Upper lobe of left lung (tissue), 6 donors: ENCODE results near the gene DDX10. TPM values are rescaled to one million over a fixed set of nuclear protein-coding genes. Genes with fewer than 3 reads are reported as not detected.

Experiments
- ATAC-seq, 2 donors: fragments of 200-7000 bp; cut with Tn5 transposase; one replicate each; pipeline ENCODE4 v1.9.1; 2022; ENCODE audit warnings: mild to moderate bottlenecking in 2 of 2, moderate library complexity in 2 of 2; ENCODE audit not compliant: low FRiP score in 2 of 2
- DNase-seq, 2 donors: peaks; one replicate each; pipeline ENCODE4 v3.0.0-alpha.2; 2019 to 2020
- H3K27ac ChIP-seq, 4 donors: fragments of 200-600 bp; sonication (generic); one replicate each; pipeline ENCODE4 v1.5.1; 2016 to 2019
- H3K27me3 ChIP-seq, 4 donors: fragments of 200-600 bp; sonication (generic); one replicate each; pipeline ENCODE4 v1.5.1; 2017 to 2019
- H3K36me3 ChIP-seq, 4 donors: fragments of 200-600 bp; sonication (generic); one replicate each; pipeline ENCODE4 v1.5.1; 2016 to 2019
- H3K4me1 ChIP-seq, 4 donors: fragments of 200-600 bp; sonication (generic); one replicate each; pipeline ENCODE4 v1.5.1; 2018 to 2019
- H3K4me3 ChIP-seq, 4 donors: fragments of 200-600 bp; sonication (generic); one replicate each; pipeline ENCODE4 v1.5.1; 2017 to 2019; ENCODE audit warnings: mild to moderate bottlenecking in 2 of 4, moderate library complexity in 1 of 4
- H3K9me3 ChIP-seq, 4 donors: fragments of 200-600 bp; sonication (generic); one replicate each; pipeline ENCODE4 v1.5.1; 2018 to 2019
- EP300 ChIP-seq, 4 donors: sonication (generic); formaldehyde crosslinking; IDR thresholded peaks; one replicate each; pipeline ENCODE4 v1.5.1; 2017; ENCODE audit warnings: antibody characterized with exemption in 4 of 4, control low read depth in 2 of 4
- POLR2A ChIP-seq, 4 donors: fragments of 450-650 bp; IDR thresholded peaks; one replicate each; pipeline ENCODE4 v1.5.1; 2016 to 2017; ENCODE audit warnings: antibody characterized with exemption in 4 of 4, mild to moderate bottlenecking in 2 of 4
- POLR2AphosphoS5 ChIP-seq, 2 donors: sonication (generic); formaldehyde crosslinking; IDR thresholded peaks; one replicate each; pipeline ENCODE4 v1.5.1; 2017; ENCODE audit warnings: antibody characterized with exemption in 2 of 2
- WGBS, 2 donors: methylation state at CpG; one replicate each; pipeline ENCODE4 v1.1.5; 2017 to 2018; 5-methylcytosine and 5-hydroxymethylcytosine counted together
- total RNA-seq, 6 donors: library from RNA; depleted of rRNA in 4 of 6; stranded (reverse); fragments of >200 nt in 4 of 6; gene quantifications; one replicate each; pipeline versions ENCODE4 v1.1.0 to v1.2.1, GENCODE V29; 2016 to 2021
- TF ChIP-seq, protein P1 (sequence below), 6 experiments: fragments of 450-650 bp in 4 of 6; fragments of 200-600 bp in 2 of 6; sonication (generic) in 2 of 6; IDR thresholded peaks; one replicate each; pipeline ENCODE4 v1.5.1; 2016 to 2019; ENCODE audit warnings: antibody characterized with exemption in 6 of 6
- donor health status: DM: no; HTN: no; CAD: no; lungs with moderate emphysema.
- donor health status: DM: no; HTN: yes; CAD: no; lungs with severe emphysema.

The DDX10 gene
- total RNA-seq, 6 donors from 2014 or later: 9.0 to 25.2 (median 17.4) TPM

- TF ChIP-seq POLR2AphosphoS5 (IDR thresholded peaks at IDR 0.05) (no peak), POLR2A (IDR thresholded peaks at IDR 0.05) (no peak), EP300 (IDR thresholded peaks at IDR 0.05) (no peak)
- TF ChIP-seq, protein P1, sequence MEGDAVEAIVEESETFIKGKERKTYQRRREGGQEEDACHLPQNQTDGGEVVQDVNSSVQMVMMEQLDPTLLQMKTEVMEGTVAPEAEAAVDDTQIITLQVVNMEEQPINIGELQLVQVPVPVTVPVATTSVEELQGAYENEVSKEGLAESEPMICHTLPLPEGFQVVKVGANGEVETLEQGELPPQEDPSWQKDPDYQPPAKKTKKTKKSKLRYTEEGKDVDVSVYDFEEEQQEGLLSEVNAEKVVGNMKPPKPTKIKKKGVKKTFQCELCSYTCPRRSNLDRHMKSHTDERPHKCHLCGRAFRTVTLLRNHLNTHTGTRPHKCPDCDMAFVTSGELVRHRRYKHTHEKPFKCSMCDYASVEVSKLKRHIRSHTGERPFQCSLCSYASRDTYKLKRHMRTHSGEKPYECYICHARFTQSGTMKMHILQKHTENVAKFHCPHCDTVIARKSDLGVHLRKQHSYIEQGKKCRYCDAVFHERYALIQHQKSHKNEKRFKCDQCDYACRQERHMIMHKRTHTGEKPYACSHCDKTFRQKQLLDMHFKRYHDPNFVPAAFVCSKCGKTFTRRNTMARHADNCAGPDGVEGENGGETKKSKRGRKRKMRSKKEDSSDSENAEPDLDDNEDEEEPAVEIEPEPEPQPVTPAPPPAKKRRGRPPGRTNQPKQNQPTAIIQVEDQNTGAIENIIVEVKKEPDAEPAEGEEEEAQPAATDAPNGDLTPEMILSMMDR (IDR thresholded peaks at IDR 0.05): no peak
Observed at GRCh38 chr11:108916935-108917334, 252.1 kb downstream of the DDX10 start.

DNA sequence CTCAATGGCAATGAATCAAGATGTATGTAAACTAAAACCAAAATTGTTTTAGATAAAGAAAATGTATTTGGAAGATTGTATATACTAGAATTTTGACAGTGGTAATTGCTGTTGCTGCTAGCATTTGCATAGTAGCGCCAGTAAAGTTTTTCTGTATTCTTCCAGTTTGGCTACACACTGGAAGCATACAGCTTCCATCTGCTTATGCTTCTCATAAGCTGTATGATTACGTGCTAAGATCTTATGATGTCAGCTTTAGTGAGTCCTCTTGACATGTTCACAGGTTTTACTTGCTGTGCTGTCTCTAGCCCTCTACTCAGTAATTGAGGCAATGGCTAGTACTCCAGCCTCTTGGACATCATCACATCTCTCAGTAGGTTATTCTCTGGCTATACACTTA is 256.3 kb downstream of the DDX10 start:
- H3K4me3 ChIP-seq: no peak overlapping the region
- TF ChIP-seq, protein P1 (IDR thresholded peaks at IDR 0.05): no peak
- TF ChIP-seq POLR2A (IDR thresholded peaks at IDR 0.05): no peak
- TF ChIP-seq POLR2AphosphoS5 (IDR thresholded peaks at IDR 0.05): no peak
- TF ChIP-seq EP300 (IDR thresholded peaks at IDR 0.05): no peak
- no peak for ATAC-seq
- no peaks in the 10 kb centered on the region for H3K9me3 ChIP-seq
- H3K4me1 ChIP-seq: no peaks in the 10 kb centered on the region
- WGBS, 2 donors: 96 to 98% methylated on average over 2 of the region's 2 CpGs
- DNase-seq: no peak
- no peak overlapping the region for H3K27ac ChIP-seq
- H3K36me3 ChIP-seq: no peaks in the 10 kb centered on the region
- no peaks in the 10 kb centered on the region for H3K27me3 ChIP-seq

More at GRCh38 chr11:108916935-108917334, 252.1 kb downstream of the DDX10 start:
- Histone ChIP-seq H3K27me3 (no peaks in the 10 kb centered on the region), H3K36me3 (no peaks in the 10 kb centered on the region), H3K27ac (no peak overlapping the region), H3K4me1 (peaks cover 0 to 3% (median 0%) of the 10 kb centered on the region in 4 donors), H3K4me3 (no peak overlapping the region), H3K9me3 (no peaks in the 10 kb centered on the region)
- DNase-seq (no peak), ATAC-seq (no peak)
- 77 to 85% methylated on average over 2 of the region's 2 CpGs for WGBS, 2 donors

DNA sequence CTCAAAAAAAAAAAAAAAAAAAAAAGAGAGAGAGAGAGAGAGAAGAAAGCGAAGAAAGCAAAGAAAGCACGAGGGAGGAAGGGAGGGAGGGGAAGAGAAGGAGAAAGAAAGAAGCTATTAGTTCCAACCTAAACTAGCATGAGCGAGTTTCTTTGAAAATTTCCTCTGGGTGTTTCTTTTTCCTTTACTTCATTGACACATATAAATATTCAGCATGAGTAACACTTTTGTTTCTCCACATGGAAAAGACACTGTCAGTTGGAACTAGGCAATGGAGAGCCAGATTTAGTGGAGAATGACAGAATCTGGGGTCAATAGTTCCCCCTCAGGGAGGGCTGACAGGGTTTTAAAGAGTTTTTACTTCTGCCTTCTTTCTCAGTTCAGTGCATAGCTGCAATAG is 257.4 kb downstream of the DDX10 start:
- no peaks in the 10 kb centered on the region for H3K4me1 ChIP-seq
- WGBS, 2 donors: 91% methylated on average over 3 of the region's 3 CpGs
- H3K4me3 ChIP-seq: no peak overlapping the region
- H3K9me3 ChIP-seq: no peaks in the 10 kb centered on the region
- no peak for TF ChIP-seq POLR2A (IDR thresholded peaks at IDR 0.05)
- TF ChIP-seq POLR2AphosphoS5 (IDR thresholded peaks at IDR 0.05): no peak
- no peak for TF ChIP-seq EP300 (IDR thresholded peaks at IDR 0.05)
- TF ChIP-seq, protein P1 (IDR thresholded peaks at IDR 0.05): no peak
- H3K36me3 ChIP-seq: no peaks in the 10 kb centered on the region
- no peaks in the 10 kb centered on the region for H3K27me3 ChIP-seq
- H3K27ac ChIP-seq: no peak overlapping the region
- DNase-seq (no peak), ATAC-seq (no peak)

DNA sequence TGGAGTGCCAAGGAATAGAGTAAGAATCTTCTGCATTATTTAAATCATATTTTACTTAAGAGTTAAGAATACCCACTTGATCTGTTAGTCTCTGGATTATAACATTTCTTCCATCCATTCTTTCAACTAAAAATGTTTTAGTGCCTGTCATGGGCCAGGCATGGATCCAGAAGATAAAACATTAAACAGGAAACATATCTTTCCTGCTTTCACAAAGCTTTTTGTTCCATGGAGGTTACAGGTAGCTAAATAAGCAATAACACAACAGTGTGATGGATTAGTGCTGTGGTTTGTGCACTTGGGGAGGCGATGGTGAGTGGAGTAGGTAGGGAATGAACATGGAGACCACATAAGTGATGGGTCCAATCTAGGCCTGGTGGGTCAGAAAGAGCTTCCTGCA is 258.5 kb downstream of the DDX10 start:
- Histone ChIP-seq H3K27ac (no peak overlapping the region), H3K27me3 (no peaks in the 10 kb centered on the region), H3K4me3 (no peak overlapping the region), H3K36me3 (no peaks in the 10 kb centered on the region), H3K4me1 (no peaks in the 10 kb centered on the region), H3K9me3 (no peaks in the 10 kb centered on the region)
- ATAC-seq: no peak
- WGBS, 2 donors: 60 to 73% methylated on average over 1 of the region's 1 CpG
- TF ChIP-seq POLR2A (IDR thresholded peaks at IDR 0.05) (no peak), EP300 (IDR thresholded peaks at IDR 0.05) (no peak), POLR2AphosphoS5 (IDR thresholded peaks at IDR 0.05) (no peak)
- TF ChIP-seq, protein P1 (IDR thresholded peaks at IDR 0.05): no peak
- no peak for DNase-seq

- TF ChIP-seq EP300 (IDR thresholded peaks at IDR 0.05) (no peak), POLR2A (IDR thresholded peaks at IDR 0.05) (no peak), POLR2AphosphoS5 (IDR thresholded peaks at IDR 0.05) (no peak)
- TF ChIP-seq, protein P1 (IDR thresholded peaks at IDR 0.05): no peak
- H3K4me3 ChIP-seq: no peak overlapping the region
- H3K27ac ChIP-seq: no peak overlapping the region
- H3K27me3 ChIP-seq: no peaks in the 10 kb centered on the region
- H3K9me3 ChIP-seq: no peaks in the 10 kb centered on the region
- H3K36me3 ChIP-seq: no peaks in the 10 kb centered on the region
- ATAC-seq: no peak
- DNase-seq: no peak
- WGBS, 2 donors: 77 to 83% methylated on average over 5 of the region's 5 CpGs
- H3K4me1 ChIP-seq: no peaks in the 10 kb centered on the region
Observed at GRCh38 chr11:108926171-108926840, 261.4 kb downstream of the DDX10 start.
